Kidney (tissue), 14 donors: ENCODE results near the gene CATSPERE. TPM values are rescaled to one million over a fixed set of nuclear protein-coding genes. Genes with fewer than 3 reads are reported as not detected.

ENCODE experiments used
- DNase-seq, 5 donors: peaks; one replicate each; pipeline ENCODE4 v3.0.0-alpha.2; 2013 to 2020
- FAIRE-seq: peaks from 2 replicates; lab custom pipeline; 2012; peaks lifted over from hg19 to GRCh38; lab: Jason Lieb, UNC
- H3K27ac ChIP-seq, 2 donors: one replicate each; pipeline ENCODE4 v1.7.0; 2013; ENCODE audit warnings: low read depth in 2 of 2, low read length in 2 of 2, inconsistent platforms in 1 of 2
- H3K27me3 ChIP-seq: one replicate; pipeline ENCODE4 v1.7.1; 2013; ENCODE audit warnings: low read length, inconsistent platforms; ENCODE audit not compliant: control insufficient read depth, insufficient read depth
- H3K36me3 ChIP-seq, 3 donors: one replicate each; pipeline versions ENCODE4 v1.7.0 to v1.7.1; 2013; ENCODE audit warnings: low read length in 3 of 3, control low read depth in 1 of 3, inconsistent platforms in 1 of 3; ENCODE audit not compliant: insufficient read depth in 3 of 3, control insufficient read depth in 2 of 3
- H3K4me1 ChIP-seq, 3 donors: one replicate each; pipeline versions ENCODE4 v1.7.0 to v1.7.1; 2013; ENCODE audit warnings: low read length in 3 of 3, inconsistent platforms in 1 of 3, low read depth in 1 of 3; ENCODE audit not compliant: control insufficient read depth in 2 of 3, insufficient read depth in 2 of 3
- H3K4me3 ChIP-seq, 3 donors: one replicate each; pipeline versions ENCODE4 v1.7.0 to v1.8.1; 2013; ENCODE audit warnings: low read length in 3 of 3, control low read depth in 1 of 3, inconsistent platforms in 1 of 3
- H3K9ac ChIP-seq, 3 donors: one replicate each; pipeline versions ENCODE4 v1.7.0 to v1.7.1; 2013; ENCODE audit warnings: low read length in 3 of 3, control low read depth in 1 of 3, inconsistent platforms in 1 of 3
- H3K9me3 ChIP-seq, 3 donors: one replicate each; pipeline versions ENCODE4 v1.7.0 to v1.7.1; 2013; ENCODE audit warnings: low read length in 3 of 3, control low read depth in 1 of 3, inconsistent platforms in 1 of 3; ENCODE audit not compliant: control insufficient read depth in 2 of 3, insufficient read depth in 1 of 3
- CTCF ChIP-seq: IDR thresholded peaks from 3 replicates; pipeline ENCODE4 v1.5.1; 2012; ENCODE audit warnings: mild to moderate bottlenecking, moderate library complexity, borderline replicate concordance; ENCODE audit not compliant: insufficient read depth; ENCODE audit errors: extremely low read depth
- intact Hi-C: fragments of 100-400 bp; cut with DNase I; formaldehyde crosslinking; loops from one replicate; pipeline ENCODE4 v1.11.1; 2022
- polyA plus RNA-seq: library from polyadenylated mRNA; stranded (reverse); fragments of 350-450 nt; fragmentation: Illumina TruSeq; extraction: RNeasy Lipid Tissue Mini Kit (QIAGEN cat#74804); gene quantifications from one replicate; pipeline ENCODE4 v1.2.3, GENCODE V29; 2014; ENCODE audit warnings: low read depth, low replicate concordance; ENCODE audit not compliant: insufficient read depth
- total RNA-seq: library from RNA; stranded (reverse); fragmentation: NEBNext Ultra II Directional; extraction: Animal tissue kit (Norgen Biotek cat#: 25700); gene quantifications from one replicate; pipeline ENCODE4 v1.2.1, GENCODE V29; 2021
- donor health status: control.
- donor health status: control.
- donor health status: control.
- donor health status: control.
- donor health status: control.
- donor health status: DM: yes; HTN: yes; CAD: no.
- donor health status: Normal renal cell carcinoma (clear cell type).

Gene CATSPERE
- total and polyA plus RNA-seq, 2 donors from 2014 or later: 0.73 to 2.5 TPM

GRCh38 chr1:244653439-244654107 is 192.5 kb downstream of the CATSPERE start:
- peak overlapping the region; percentile 66 to 91 (median 91) for H3K9ac ChIP-seq
- no peak for FAIRE-seq
- peaks cover 0 to 13% (median 9%) of the 10 kb centered on the region in 3 donors for H3K4me1 ChIP-seq
- peak overlapping the region; percentile 79 to 86 for H3K27ac ChIP-seq
- H3K27me3 ChIP-seq: no peaks in the 10 kb centered on the region
- intact Hi-C loops: no loop called here
- DNase-seq: peak in 3 of 5 donors; percentile 43 to 84 (median 50)
- H3K36me3 ChIP-seq: peaks cover 0 to 4% (median 0%) of the 10 kb centered on the region in 3 donors
- no peaks in the 10 kb centered on the region for H3K9me3 ChIP-seq
- H3K4me3 ChIP-seq: peak overlapping the region; percentile 83 to 90 (median 88)
- TF ChIP-seq CTCF: no peak

GRCh38 chr1:244654108-244655038 is 193.3 kb downstream of the CATSPERE start:
- Histone ChIP-seq H3K4me3 (peak overlapping the region; percentile 83 to 90 (median 88)), H3K27me3 (no peaks in the 10 kb centered on the region), H3K36me3 (peaks cover 0 to 4% (median 0%) of the 10 kb centered on the region in 3 donors), H3K27ac (peak overlapping the region in 1 of 2 donors; percentile 86), H3K9me3 (no peaks in the 10 kb centered on the region), H3K4me1 (peaks cover 0 to 13% (median 9%) of the 10 kb centered on the region in 3 donors), H3K9ac (peak overlapping the region; percentile 66 to 91 (median 91))
- DNase-seq: peak in 2 of 5 donors; percentile 12 to 47
- intact Hi-C loops: no loop called here
- TF ChIP-seq CTCF: no peak
- FAIRE-seq: no peak

- no peaks in the 10 kb centered on the region for H3K27me3 ChIP-seq
Measured at GRCh38 chr1:244655186-244655585, 194.1 kb downstream of the CATSPERE start.

More at GRCh38 chr1:244655186-244655585, 194.1 kb downstream of the CATSPERE start:
- TF ChIP-seq CTCF: no peak
- FAIRE-seq (no peak), DNase-seq (no peak)
- intact Hi-C loops: no loop called here
- Histone ChIP-seq H3K4me1 (peaks cover 0 to 13% (median 9%) of the 10 kb centered on the region in 3 donors), H3K27ac (no peak overlapping the region), H3K4me3 (peak overlapping the region in 1 of 3 donors; percentile 90), H3K36me3 (peaks cover 0 to 4% (median 0%) of the 10 kb centered on the region in 3 donors), H3K9ac (no peak overlapping the region), H3K9me3 (no peaks in the 10 kb centered on the region)
